Upper lobe of left lung (tissue), 4 donors: ENCODE results near the gene BCAS3.

Experiments used
- EP300 ChIP-seq, 4 donors: sonication (generic); formaldehyde crosslinking; IDR thresholded peaks; one replicate each; pipeline ENCODE4 v1.5.1; 2017; ENCODE audit warnings: antibody characterized with exemption in 4 of 4, control low read depth in 2 of 4
- POLR2A ChIP-seq, 4 donors: fragments of 450-650 bp; IDR thresholded peaks; one replicate each; pipeline ENCODE4 v1.5.1; 2016 to 2017; ENCODE audit warnings: antibody characterized with exemption in 4 of 4, mild to moderate bottlenecking in 2 of 4
- POLR2AphosphoS5 ChIP-seq, 2 donors: sonication (generic); formaldehyde crosslinking; IDR thresholded peaks; one replicate each; pipeline ENCODE4 v1.5.1; 2017; ENCODE audit warnings: antibody characterized with exemption in 2 of 2
- TF ChIP-seq, protein P1 (sequence below), 6 experiments: fragments of 450-650 bp in 4 of 6; fragments of 200-600 bp in 2 of 6; sonication (generic) in 2 of 6; IDR thresholded peaks; one replicate each; pipeline ENCODE4 v1.5.1; 2016 to 2019; ENCODE audit warnings: antibody characterized with exemption in 6 of 6

DNA sequence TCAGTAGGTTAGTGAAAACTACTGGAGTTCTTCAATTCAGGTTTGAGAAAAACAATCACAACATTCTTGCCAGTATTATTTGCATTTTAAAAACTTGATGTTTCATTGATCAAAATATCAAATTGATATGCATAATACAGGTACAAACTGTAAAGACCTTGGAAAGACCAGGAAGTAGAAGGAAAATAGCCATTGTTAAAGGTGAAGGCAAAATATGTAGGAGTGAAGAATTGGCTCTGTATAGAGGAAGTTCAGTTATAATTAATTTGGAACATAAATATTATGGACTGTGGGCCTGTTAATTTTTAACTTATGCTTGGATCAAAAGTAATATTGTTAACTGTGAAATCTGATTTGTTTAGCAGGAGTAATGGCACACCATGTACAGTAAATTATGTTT, 112.6 kb downstream of the BCAS3 start:
- TF ChIP-seq, protein P1, sequence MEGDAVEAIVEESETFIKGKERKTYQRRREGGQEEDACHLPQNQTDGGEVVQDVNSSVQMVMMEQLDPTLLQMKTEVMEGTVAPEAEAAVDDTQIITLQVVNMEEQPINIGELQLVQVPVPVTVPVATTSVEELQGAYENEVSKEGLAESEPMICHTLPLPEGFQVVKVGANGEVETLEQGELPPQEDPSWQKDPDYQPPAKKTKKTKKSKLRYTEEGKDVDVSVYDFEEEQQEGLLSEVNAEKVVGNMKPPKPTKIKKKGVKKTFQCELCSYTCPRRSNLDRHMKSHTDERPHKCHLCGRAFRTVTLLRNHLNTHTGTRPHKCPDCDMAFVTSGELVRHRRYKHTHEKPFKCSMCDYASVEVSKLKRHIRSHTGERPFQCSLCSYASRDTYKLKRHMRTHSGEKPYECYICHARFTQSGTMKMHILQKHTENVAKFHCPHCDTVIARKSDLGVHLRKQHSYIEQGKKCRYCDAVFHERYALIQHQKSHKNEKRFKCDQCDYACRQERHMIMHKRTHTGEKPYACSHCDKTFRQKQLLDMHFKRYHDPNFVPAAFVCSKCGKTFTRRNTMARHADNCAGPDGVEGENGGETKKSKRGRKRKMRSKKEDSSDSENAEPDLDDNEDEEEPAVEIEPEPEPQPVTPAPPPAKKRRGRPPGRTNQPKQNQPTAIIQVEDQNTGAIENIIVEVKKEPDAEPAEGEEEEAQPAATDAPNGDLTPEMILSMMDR (IDR thresholded peaks at IDR 0.05), result no peak
- TF ChIP-seq EP300 (IDR thresholded peaks at IDR 0.05) (no peak), POLR2A (IDR thresholded peaks at IDR 0.05) (no peak), POLR2AphosphoS5 (IDR thresholded peaks at IDR 0.05) (no peak)
